ENCODE results near the gene RSPRY1.

RSPRY1 gene

GRCh38 chr16:57152096-57153093, 33.7 kb upstream of the RSPRY1 start:
- Histone ChIP-seq H3K79me1 (ENCODE audit: low read length) (no peaks in the 10 kb centered on the region), H3K36me3 (ENCODE audit: control insufficient read depth in 1 of 2, insufficient read depth in 2 of 2, low read length in 2 of 2) (peaks cover 21 to 35% of the 10 kb centered on the region in 2 experiments), H3K4me1 (ENCODE audit: control insufficient read depth in 1 of 2, insufficient read depth in 2 of 2, low read length in 2 of 2) (no peaks in the 10 kb centered on the region), H4K12ac (ENCODE audit: low read depth, low read length) (no peak overlapping the region), H3K18ac (ENCODE audit: low read length) (no peak overlapping the region), H4K8ac (ENCODE audit: low read depth, low read length) (no peak overlapping the region), H2BK120ac (ENCODE audit: insufficient read depth, low read length, poor library complexity) (no peak overlapping the region), H3K23ac (ENCODE audit: low read length) (no peak overlapping the region), H3K27me3 (ENCODE audit: insufficient read depth, low read length) (no peaks in the 10 kb centered on the region), H3K9ac (ENCODE audit: low read length) (no peak overlapping the region), H2BK12ac (ENCODE audit: low read length) (no peak overlapping the region), H3K9me3 (ENCODE audit: insufficient read depth, low read depth, low read length) (peaks cover 3% of the 10 kb centered on the region), H3K4me3 (ENCODE audit: low read depth, low read length) (no peak overlapping the region), H3K4ac (ENCODE audit: low read depth, low read length) (no peak overlapping the region), H2BK5ac (ENCODE audit: low read depth, low read length, poor library complexity) (no peak overlapping the region), H2AFZ (ENCODE audit: insufficient read depth, low read length, poor library complexity) (no peak overlapping the region), H3K27ac (ENCODE audit: low read depth, low read length) (no peak overlapping the region), H4K91ac (ENCODE audit: low read depth, low read length) (no peak overlapping the region), H3K79me2 (ENCODE audit: control insufficient read depth, insufficient read depth, low read length, poor library complexity) (no peaks in the 10 kb centered on the region), H2AK5ac (ENCODE audit: low read length) (no peak overlapping the region), H3K4me2 (ENCODE audit: low read length) (no peak overlapping the region), H3K14ac (ENCODE audit: low read length) (no peak overlapping the region)
- DNase-seq: no peak
- WGBS (ENCODE audit: extremely low coverage, insufficient coverage, insufficient read length): no CpG with 5 or more reads among the region's 4 CpGs

GRCh38 chr16:57153841-57154240, 32.3 kb upstream of the RSPRY1 start:
- no peak overlapping the region for H2BK12ac ChIP-seq (ENCODE audit: low read length)
- H3K14ac ChIP-seq (ENCODE audit: low read length): no peak overlapping the region
- no peak overlapping the region for H3K4me2 ChIP-seq (ENCODE audit: low read length)
- no peaks in the 10 kb centered on the region for H3K79me1 ChIP-seq (ENCODE audit: low read length)
- H3K4me1 ChIP-seq (ENCODE audit: control insufficient read depth in 1 of 2, insufficient read depth in 2 of 2, low read length in 2 of 2): no peaks in the 10 kb centered on the region
- no peak overlapping the region for H3K27ac ChIP-seq (ENCODE audit: low read depth, low read length)
- H3K79me2 ChIP-seq (ENCODE audit: control insufficient read depth, insufficient read depth, low read length, poor library complexity): no peaks in the 10 kb centered on the region
- no peak overlapping the region for H4K8ac ChIP-seq (ENCODE audit: low read depth, low read length)
- H3K9ac ChIP-seq (ENCODE audit: low read length): no peak overlapping the region
- no peaks in the 10 kb centered on the region for H3K27me3 ChIP-seq (ENCODE audit: insufficient read depth, low read length)
- no peak overlapping the region for H3K18ac ChIP-seq (ENCODE audit: low read length)
- H2AFZ ChIP-seq (ENCODE audit: insufficient read depth, low read length, poor library complexity): no peak overlapping the region
- no peak overlapping the region for H2AK5ac ChIP-seq (ENCODE audit: low read length)
- peaks cover 22 to 39% of the 10 kb centered on the region in 2 experiments for H3K36me3 ChIP-seq (ENCODE audit: control insufficient read depth in 1 of 2, insufficient read depth in 2 of 2, low read length in 2 of 2)
- peaks cover 2% of the 10 kb centered on the region for H3K9me3 ChIP-seq (ENCODE audit: insufficient read depth, low read depth, low read length)
- no CpG with 5 or more reads among the region's 6 CpGs for WGBS (ENCODE audit: extremely low coverage, insufficient coverage, insufficient read length)
- DNase-seq: no peak
- no peak overlapping the region for H3K4ac ChIP-seq (ENCODE audit: low read depth, low read length)
- H2BK5ac ChIP-seq (ENCODE audit: low read depth, low read length, poor library complexity): no peak overlapping the region
- no peak overlapping the region for H4K91ac ChIP-seq (ENCODE audit: low read depth, low read length)
- H3K23ac ChIP-seq (ENCODE audit: low read length): no peak overlapping the region
- H2BK120ac ChIP-seq (ENCODE audit: insufficient read depth, low read length, poor library complexity): no peak overlapping the region
- no peak overlapping the region for H3K4me3 ChIP-seq (ENCODE audit: low read depth, low read length)
- H4K12ac ChIP-seq (ENCODE audit: low read depth, low read length): no peak overlapping the region

- H2BK120ac ChIP-seq (ENCODE audit: insufficient read depth, low read length, poor library complexity): no peak overlapping the region
- peaks cover 24 to 38% of the 10 kb centered on the region in 2 experiments for H3K36me3 ChIP-seq (ENCODE audit: control insufficient read depth in 1 of 2, insufficient read depth in 2 of 2, low read length in 2 of 2)
- H2BK12ac ChIP-seq (ENCODE audit: low read length): no peak overlapping the region
- H3K27ac ChIP-seq (ENCODE audit: low read depth, low read length): no peak overlapping the region
- H3K4me2 ChIP-seq (ENCODE audit: low read length): no peak overlapping the region
- H3K9me3 ChIP-seq (ENCODE audit: insufficient read depth, low read depth, low read length): no peaks in the 10 kb centered on the region
- no peaks in the 10 kb centered on the region for H3K4me1 ChIP-seq (ENCODE audit: control insufficient read depth in 1 of 2, insufficient read depth in 2 of 2, low read length in 2 of 2)
- no peak overlapping the region for H3K14ac ChIP-seq (ENCODE audit: low read length)
- no peak overlapping the region for H4K12ac ChIP-seq (ENCODE audit: low read depth, low read length)
- H2BK5ac ChIP-seq (ENCODE audit: low read depth, low read length, poor library complexity): no peak overlapping the region
- no peaks in the 10 kb centered on the region for H3K79me2 ChIP-seq (ENCODE audit: control insufficient read depth, insufficient read depth, low read length, poor library complexity)
- no peak overlapping the region for H3K4me3 ChIP-seq (ENCODE audit: low read depth, low read length)
- H3K18ac ChIP-seq (ENCODE audit: low read length): no peak overlapping the region
- no peak overlapping the region for H3K9ac ChIP-seq (ENCODE audit: low read length)
- no peaks in the 10 kb centered on the region for H3K79me1 ChIP-seq (ENCODE audit: low read length)
- H4K91ac ChIP-seq (ENCODE audit: low read depth, low read length): no peak overlapping the region
- WGBS (ENCODE audit: extremely low coverage, insufficient coverage, insufficient read length): no CpG with 5 or more reads among the region's 6 CpGs
- H3K23ac ChIP-seq (ENCODE audit: low read length): no peak overlapping the region
- no peak for DNase-seq
- H2AFZ ChIP-seq (ENCODE audit: insufficient read depth, low read length, poor library complexity): no peak overlapping the region
- H3K4ac ChIP-seq (ENCODE audit: low read depth, low read length): no peak overlapping the region
- H3K27me3 ChIP-seq (ENCODE audit: insufficient read depth, low read length): no peaks in the 10 kb centered on the region
- no peak overlapping the region for H2AK5ac ChIP-seq (ENCODE audit: low read length)
- H4K8ac ChIP-seq (ENCODE audit: low read depth, low read length): no peak overlapping the region
Observed at GRCh38 chr16:57155702-57156350, 30.3 kb upstream of the RSPRY1 start.

- WGBS (ENCODE audit: extremely low coverage, insufficient coverage, insufficient read length): no CpG with 5 or more reads among the region's 4 CpGs
Observed at GRCh38 chr16:57156351-57156703, 29.8 kb upstream of the RSPRY1 start.

More at GRCh38 chr16:57156351-57156703, 29.8 kb upstream of the RSPRY1 start:
- no peak overlapping the region for H2BK12ac ChIP-seq (ENCODE audit: low read length)
- H2AFZ ChIP-seq (ENCODE audit: insufficient read depth, low read length, poor library complexity): no peak overlapping the region
- no peaks in the 10 kb centered on the region for H3K4me1 ChIP-seq (ENCODE audit: control insufficient read depth in 1 of 2, insufficient read depth in 2 of 2, low read length in 2 of 2)
- no peak overlapping the region for H3K27ac ChIP-seq (ENCODE audit: low read depth, low read length)
- no peak overlapping the region for H2BK120ac ChIP-seq (ENCODE audit: insufficient read depth, low read length, poor library complexity)
- no peak overlapping the region for H2AK5ac ChIP-seq (ENCODE audit: low read length)
- peaks cover 24 to 38% of the 10 kb centered on the region in 2 experiments for H3K36me3 ChIP-seq (ENCODE audit: control insufficient read depth in 1 of 2, insufficient read depth in 2 of 2, low read length in 2 of 2)
- H4K8ac ChIP-seq (ENCODE audit: low read depth, low read length): no peak overlapping the region
- no peak overlapping the region for H3K4ac ChIP-seq (ENCODE audit: low read depth, low read length)
- no peak overlapping the region for H4K91ac ChIP-seq (ENCODE audit: low read depth, low read length)
- H3K23ac ChIP-seq (ENCODE audit: low read length): no peak overlapping the region
- H3K9ac ChIP-seq (ENCODE audit: low read length): no peak overlapping the region
- no peaks in the 10 kb centered on the region for H3K9me3 ChIP-seq (ENCODE audit: insufficient read depth, low read depth, low read length)
- H3K79me1 ChIP-seq (ENCODE audit: low read length): no peaks in the 10 kb centered on the region
- no peak overlapping the region for H4K12ac ChIP-seq (ENCODE audit: low read depth, low read length)
- no peaks in the 10 kb centered on the region for H3K27me3 ChIP-seq (ENCODE audit: insufficient read depth, low read length)
- no peak overlapping the region for H3K18ac ChIP-seq (ENCODE audit: low read length)
- no peak overlapping the region for H3K14ac ChIP-seq (ENCODE audit: low read length)
- H3K79me2 ChIP-seq (ENCODE audit: control insufficient read depth, insufficient read depth, low read length, poor library complexity): no peaks in the 10 kb centered on the region
- no peak overlapping the region for H2BK5ac ChIP-seq (ENCODE audit: low read depth, low read length, poor library complexity)
- no peak overlapping the region for H3K4me3 ChIP-seq (ENCODE audit: low read depth, low read length)
- H3K4me2 ChIP-seq (ENCODE audit: low read length): no peak overlapping the region
- no peak for DNase-seq
